Measurements from ENCODE around the gene RARS1.

The RARS1 gene

GRCh38 chr5:168474319-168474718, 12.0 kb upstream of the RARS1 start:
- DNase-seq (ENCODE audit: insufficient read length, low spot score) (no peak), FAIRE-seq (no peak)
- no peak for TF ChIP-seq POU2F2 (IDR thresholded peaks at IDR 0.05; ENCODE audit: low read depth, low read length)
- no peak for TF ChIP-seq PAX5 (IDR thresholded peaks at IDR 0.05; ENCODE audit: insufficient read depth, low read length, severe bottlenecking)
- no peak for TF ChIP-seq POLR2AphosphoS5 (IDR thresholded peaks at IDR 0.05; ENCODE audit: low read depth, low read length)
- TF ChIP-seq POLR2A (IDR thresholded peaks at IDR 0.05; ENCODE audit: low read depth, low read length): no peak
- no peak for TF ChIP-seq SPI1 (IDR thresholded peaks at IDR 0.05; ENCODE audit: low read depth, low read length)
- TF ChIP-seq TAF1 (IDR thresholded peaks at IDR 0.05; ENCODE audit: low read depth, low read length): no peak

- TF ChIP-seq POLR2A (IDR thresholded peaks at IDR 0.05; ENCODE audit: low read depth, low read length) (no peak), POU2F2 (IDR thresholded peaks at IDR 0.05; ENCODE audit: low read depth, low read length) (no peak), POLR2AphosphoS5 (IDR thresholded peaks at IDR 0.05; ENCODE audit: low read depth, low read length) (no peak), TAF1 (IDR thresholded peaks at IDR 0.05; ENCODE audit: low read depth, low read length) (no peak), PAX5 (IDR thresholded peaks at IDR 0.05; ENCODE audit: insufficient read depth, low read length, severe bottlenecking) (no peak), SPI1 (IDR thresholded peaks at IDR 0.05; ENCODE audit: low read depth, low read length) (no peak)
- DNase-seq (ENCODE audit: insufficient read length, low spot score) (no peak), FAIRE-seq (no peak)
These were observed 9.2 kb upstream of the RARS1 start for GRCh38 chr5:168477060-168477459.

GRCh38 chr5:168479166-168479565, 7.1 kb upstream of the RARS1 start:
- no peak for FAIRE-seq
- no peak for DNase-seq (ENCODE audit: insufficient read length, low spot score)
- TF ChIP-seq SPI1 (IDR thresholded peaks at IDR 0.05; ENCODE audit: low read depth, low read length) (no peak), POLR2A (IDR thresholded peaks at IDR 0.05; ENCODE audit: low read depth, low read length) (no peak), POU2F2 (IDR thresholded peaks at IDR 0.05; ENCODE audit: low read depth, low read length) (no peak), TAF1 (IDR thresholded peaks at IDR 0.05; ENCODE audit: low read depth, low read length) (no peak), POLR2AphosphoS5 (IDR thresholded peaks at IDR 0.05; ENCODE audit: low read depth, low read length) (no peak), PAX5 (IDR thresholded peaks at IDR 0.05; ENCODE audit: insufficient read depth, low read length, severe bottlenecking) (no peak)

- DNase-seq (ENCODE audit: insufficient read length, low spot score) (no peak), FAIRE-seq (no peak)
- TF ChIP-seq POU2F2 (IDR thresholded peaks at IDR 0.05; ENCODE audit: low read depth, low read length): no peak
- no peak for TF ChIP-seq TAF1 (IDR thresholded peaks at IDR 0.05; ENCODE audit: low read depth, low read length)
- TF ChIP-seq SPI1 (IDR thresholded peaks at IDR 0.05; ENCODE audit: low read depth, low read length): no peak
- no peak for TF ChIP-seq POLR2A (IDR thresholded peaks at IDR 0.05; ENCODE audit: low read depth, low read length)
- TF ChIP-seq PAX5 (IDR thresholded peaks at IDR 0.05; ENCODE audit: insufficient read depth, low read length, severe bottlenecking): no peak
- TF ChIP-seq POLR2AphosphoS5 (IDR thresholded peaks at IDR 0.05; ENCODE audit: low read depth, low read length): no peak
These were observed 5.7 kb upstream of the RARS1 start for GRCh38 chr5:168480601-168481000.

- peak; percentile 47 for DNase-seq (ENCODE audit: insufficient read length, low spot score)
- peak; percentile 87 for FAIRE-seq
- TF ChIP-seq POU2F2 (IDR thresholded peaks at IDR 0.05; ENCODE audit: low read depth, low read length) (peak; percentile 93), PAX5 (IDR thresholded peaks at IDR 0.05; ENCODE audit: insufficient read depth, low read length, severe bottlenecking) (no peak)
These were observed 4.9 kb upstream of the RARS1 start for GRCh38 chr5:168481330-168481788.

- FAIRE-seq (no peak), DNase-seq (ENCODE audit: insufficient read length, low spot score) (no peak)
These were observed 3.9 kb upstream of the RARS1 start for GRCh38 chr5:168482361-168482760.

GRCh38 chr5:168489059-168489458, 2.8 kb downstream of the RARS1 start:
- DNase-seq (ENCODE audit: insufficient read length, low spot score) (no peak), FAIRE-seq (no peak)
- TF ChIP-seq PAX5 (IDR thresholded peaks at IDR 0.05; ENCODE audit: insufficient read depth, low read length, severe bottlenecking) (no peak), POU2F2 (IDR thresholded peaks at IDR 0.05; ENCODE audit: low read depth, low read length) (no peak), POLR2AphosphoS5 (IDR thresholded peaks at IDR 0.05; ENCODE audit: low read depth, low read length) (no peak), TAF1 (IDR thresholded peaks at IDR 0.05; ENCODE audit: low read depth, low read length) (no peak), POLR2A (IDR thresholded peaks at IDR 0.05; ENCODE audit: low read depth, low read length) (no peak), SPI1 (IDR thresholded peaks at IDR 0.05; ENCODE audit: low read depth, low read length) (no peak)

More at GRCh38 chr5:168482361-168482760, 3.9 kb upstream of the RARS1 start:
- TF ChIP-seq SPI1 (IDR thresholded peaks at IDR 0.05; ENCODE audit: low read depth, low read length) (no peak), TAF1 (IDR thresholded peaks at IDR 0.05; ENCODE audit: low read depth, low read length) (no peak), POU2F2 (IDR thresholded peaks at IDR 0.05; ENCODE audit: low read depth, low read length) (no peak)

GRCh38 chr5:168494057-168494555, 7.8 kb downstream of the RARS1 start:
- DNase-seq (ENCODE audit: insufficient read length, low spot score) (no peak), FAIRE-seq (no peak)
- TF ChIP-seq POLR2AphosphoS5 (IDR thresholded peaks at IDR 0.05; ENCODE audit: low read depth, low read length) (no peak), POU2F2 (IDR thresholded peaks at IDR 0.05; ENCODE audit: low read depth, low read length) (no peak), TAF1 (IDR thresholded peaks at IDR 0.05; ENCODE audit: low read depth, low read length) (no peak), PAX5 (IDR thresholded peaks at IDR 0.05; ENCODE audit: insufficient read depth, low read length, severe bottlenecking) (no peak), POLR2A (IDR thresholded peaks at IDR 0.05; ENCODE audit: low read depth, low read length) (no peak), SPI1 (IDR thresholded peaks at IDR 0.05; ENCODE audit: low read depth, low read length) (no peak)

GRCh38 chr5:168502563-168503237, 16.4 kb downstream of the RARS1 start:
- DNase-seq (ENCODE audit: insufficient read length, low spot score): no peak
- no peak for FAIRE-seq
- TF ChIP-seq TAF1 (IDR thresholded peaks at IDR 0.05; ENCODE audit: low read depth, low read length): no peak
- TF ChIP-seq POLR2AphosphoS5 (IDR thresholded peaks at IDR 0.05; ENCODE audit: low read depth, low read length): no peak
- TF ChIP-seq POU2F2 (IDR thresholded peaks at IDR 0.05; ENCODE audit: low read depth, low read length): no peak
- no peak for TF ChIP-seq PAX5 (IDR thresholded peaks at IDR 0.05; ENCODE audit: insufficient read depth, low read length, severe bottlenecking)
- TF ChIP-seq POLR2A (IDR thresholded peaks at IDR 0.05; ENCODE audit: low read depth, low read length): no peak
- no peak for TF ChIP-seq SPI1 (IDR thresholded peaks at IDR 0.05; ENCODE audit: low read depth, low read length)
